HepG2 (cell line): ENCODE results near the gene GPBAR1. TPM values are rescaled to one million over a fixed set of nuclear protein-coding genes. Genes with fewer than 3 reads are reported as not detected.

Experiments used
- ATAC-seq: fragments of 200-7000 bp; cut with Tn5 transposase; 3 replicates; pipeline ENCODE4 v1.9.1; 2020; ENCODE audit warnings: mild to moderate bottlenecking, moderate library complexity
- BruUV-seq: library from RNA; stranded (reverse); fragments of 400-500 nt; replicated peaks from 2 replicates; lab custom pipeline; 2021; lab: Mats Ljungman, UMichigan
- CTCF ChIA-PET: fragments of 300-600 bp; formaldehyde crosslinking; extraction: SDS; loops from one replicate; lab custom pipeline; 2021; ENCODE audit warnings: low total read pairs, inconsistent platforms, low intra/inter-chr PET ratio; lab: Yijun Ruan, JAX
- POLR2A ChIA-PET: fragments of 350-600 bp; sonication (Branson Sonifier 250); formaldehyde crosslinking; loops from one replicate; lab custom pipeline; 2020; ENCODE audit warnings: antibody characterized with exemption, inconsistent platforms; lab: Yijun Ruan, JAX
- DNase-seq: peaks from one replicate; pipeline ENCODE4 v3.0.0-alpha.2; 2015; ENCODE audit warnings: low spot score
- FAIRE-seq: peaks from 3 replicates; lab custom pipeline; 2011; peaks lifted over from hg19 to GRCh38; lab: Jason Lieb, UNC
- H2AFZ ChIP-seq: one replicate; pipeline ENCODE4 v1.6.1; 2011; ENCODE audit warnings: low read length, inconsistent platforms
- H3K27ac ChIP-seq: fragments of 300-600 bp; 3 replicates; pipeline ENCODE4 v1.8.0; 2011; ENCODE audit warnings: mixed run types, mild to moderate bottlenecking, mixed read lengths, low read length, inconsistent platforms; ENCODE audit not compliant: insufficient read depth; ENCODE audit errors: extremely low read length
- H3K27me3 ChIP-seq, 2 experiments: fragments of 200-600 bp in 1 of 2; 2 replicates in 1 of 2; 3 replicates in 1 of 2; pipeline versions ENCODE4 v1.6.0 to v1.8.0; 2011; ENCODE audit warnings: low read length in 2 of 2, mild to moderate bottlenecking in 2 of 2, moderate library complexity in 2 of 2, inconsistent platforms in 1 of 2; ENCODE audit not compliant: insufficient read depth in 2 of 2, control insufficient read depth in 1 of 2
- H3K36me3 ChIP-seq, 2 experiments: fragments of 200-600 bp in 1 of 2; replicated peaks in 1 of 2; 2 replicates in 1 of 2; 3 replicates in 1 of 2; pipeline versions ENCODE4 v1.5.1 to v1.8.0; 2011; ENCODE audit warnings: low read length in 2 of 2, inconsistent platforms in 1 of 2; ENCODE audit not compliant: insufficient read depth in 2 of 2, control insufficient read depth in 1 of 2
- H3K4me1 ChIP-seq: 2 replicates; pipeline ENCODE4 v1.5.1; 2012; ENCODE audit warnings: low read length, inconsistent platforms; ENCODE audit not compliant: insufficient read depth
- H3K4me2 ChIP-seq: 2 replicates; pipeline ENCODE4 v1.6.0; 2011; ENCODE audit warnings: low read depth, low read length, inconsistent platforms
- H3K4me3 ChIP-seq, 3 experiments: fragments of 200-600 bp in 1 of 3; sonication (generic), shearing (Covaris generic) in 1 of 3; replicated peaks in 1 of 3; 2 replicates each; pipeline ENCODE4 v1.5.1; 2011 to 2016; ENCODE audit warnings: low read length in 3 of 3, inconsistent platforms in 2 of 3, low read depth in 2 of 3, mild to moderate bottlenecking in 2 of 3, control low read depth in 1 of 3, mixed read lengths in 1 of 3; ENCODE audit not compliant: insufficient read depth in 1 of 3
- H3K79me2 ChIP-seq: one replicate; pipeline ENCODE4 v1.6.1; 2011; ENCODE audit warnings: low read length, inconsistent platforms; ENCODE audit not compliant: insufficient read depth
- H3K9ac ChIP-seq: 2 replicates; pipeline ENCODE4 v1.6.0; 2011; ENCODE audit warnings: mild to moderate bottlenecking, low read depth, low read length, inconsistent platforms; ENCODE audit not compliant: insufficient read depth
- H3K9me3 ChIP-seq: 2 replicates; pipeline ENCODE4 v1.5.1; 2012; ENCODE audit warnings: mild to moderate bottlenecking, low read length
- H4K20me1 ChIP-seq: 2 replicates; pipeline ENCODE4 v1.6.0; 2011; ENCODE audit warnings: inconsistent platforms, mild to moderate bottlenecking, low read length, moderate library complexity; ENCODE audit not compliant: insufficient read depth
- ASH2L ChIP-seq: fragments of 300-600, 200-600 bp; sonication (generic); IDR thresholded peaks from 2 replicates; pipeline ENCODE4 v1.7.0; 2017; ENCODE audit warnings: low read depth, mild to moderate bottlenecking, moderate library complexity, mixed read lengths, low read length; ENCODE audit not compliant: insufficient read length
- HDAC6 ChIP-seq: fragments of 200-600 bp; sonication (generic); IDR thresholded peaks from 2 replicates; pipeline ENCODE4 v1.7.0; 2017; ENCODE audit warnings: mild to moderate bottlenecking, antibody characterized with exemption, low read length, low read depth
- LCORL ChIP-seq, 2 experiments: fragments of 450-650 bp in 1 of 2; sonication (generic) in 1 of 2; formaldehyde crosslinking in 1 of 2; IDR thresholded peaks; 2 replicates each; pipeline versions ENCODE4 v1.5.0 to v1.6.1; 2017 to 2020; ENCODE audit warnings: antibody characterized with exemption in 1 of 2, missing genetic modification reagents in 1 of 2
- RARG ChIP-seq: sonication (generic); formaldehyde crosslinking; IDR thresholded peaks from 2 replicates; pipeline ENCODE4 v1.4.0; 2020; ENCODE audit warnings: low read depth, mild to moderate bottlenecking, missing genetic modification reagents
- SETDB1 ChIP-seq: sonication (generic); formaldehyde crosslinking; IDR thresholded peaks from 2 replicates; pipeline ENCODE4 v1.5.1; 2020; ENCODE audit warnings: missing genetic modification reagents, mild to moderate bottlenecking, borderline replicate concordance
- ZNF160 ChIP-seq: sonication (generic); formaldehyde crosslinking; IDR thresholded peaks from 2 replicates; pipeline ENCODE4 v1.8.0; 2022; ENCODE audit warnings: mild to moderate bottlenecking, inconsistent platforms, missing genetic modification reagents
- ZNF207 ChIP-seq: fragments of 450-650 bp; IDR thresholded peaks from 2 replicates; pipeline ENCODE4 v1.6.1; 2016; ENCODE audit warnings: antibody characterized with exemption, borderline replicate concordance
- ZNF225 ChIP-seq: sonication (generic); formaldehyde crosslinking; IDR thresholded peaks from 2 replicates; pipeline ENCODE4 v1.4.0; 2020; ENCODE audit warnings: mild to moderate bottlenecking, missing genetic modification reagents
- ZNF33A ChIP-seq: sonication (generic); formaldehyde crosslinking; IDR thresholded peaks from 2 replicates; pipeline ENCODE4 v1.5.1; 2020; ENCODE audit warnings: missing genetic modification reagents, mild to moderate bottlenecking, moderate library complexity, borderline replicate concordance
- ZSCAN20 ChIP-seq: sonication (generic); formaldehyde crosslinking; IDR thresholded peaks from 2 replicates; pipeline ENCODE4 v1.4.0; 2020; ENCODE audit warnings: missing genetic modification reagents, mild to moderate bottlenecking, borderline replicate concordance
- WGBS: methylation state at CpG from one replicate; pipeline ENCODE4 v1.1.6; 2017; ENCODE audit warnings: low lambda C conversion rate; 5-methylcytosine and 5-hydroxymethylcytosine counted together
- in situ Hi-C: cut with HindIII; loops from 2 replicates; pipeline ENCODE4 v1.10.0; 2017; ENCODE audit warnings: low pct_unique_long_range_greater_than_20kb; ENCODE audit not compliant: extremely low pct_ligation_motif_present
- intact Hi-C: fragments of 100-400 bp; cut with micrococcal nuclease; formaldehyde crosslinking; loops from one replicate; pipeline ENCODE4 v1.10.0; 2022; ENCODE audit not compliant: unreplicated experiment
- polyA plus RNA-seq, 8 experiments: library from polyadenylated mRNA; depleted of rRNA in 3 of 8; stranded (reverse) in 7 of 8; unstranded in 1 of 8; fragments of >200 nt; fragmentation: Illumina TruSeq in 4 of 8; extraction: Trizol in 4 of 8; gene quantifications; 2 replicates each; pipeline versions ENCODE4 v1.2.1 to v1.2.3, GENCODE V29; 2011 to 2016; ENCODE audit warnings: low read depth in 4 of 8, missing spikeins in 1 of 8, mixed read lengths in 1 of 8; ENCODE audit not compliant: insufficient read depth in 1 of 8
- total RNA-seq, 5 experiments: library from RNA; depleted of rRNA; stranded (reverse); fragments of >200 nt; fragmentation: Illumina TruSeq; extraction: Trizol; gene quantifications; 2 replicates each; pipeline ENCODE4 v1.2.3, GENCODE V29; 2016; ENCODE audit warnings: low read depth in 1 of 5
- TF ChIP-seq, protein P1 (sequence below): sonication (generic); formaldehyde crosslinking; IDR thresholded peaks from 2 replicates; pipeline ENCODE4 v1.8.1; 2023; ENCODE audit warnings: missing genetic modification reagents, inconsistent platforms, borderline replicate concordance
- TF ChIP-seq, protein P2 (sequence below): sonication (generic); formaldehyde crosslinking; IDR thresholded peaks from 2 replicates; pipeline ENCODE4 v1.5.1; 2020; ENCODE audit warnings: missing genetic modification reagents, mild to moderate bottlenecking, borderline replicate concordance

GPBAR1 gene
- total and polyA plus RNA-seq, 2 of the 13 experiments (the other 11 are each of a cell fraction or from before 2014, with no cell fraction given), result 0.05 to 0.09 TPM

GRCh38 chr2:218269900-218270720 lies 9.3 kb downstream of the GPBAR1 start, which contains the start of the genes AAMP and PNKD (continued):
- TF ChIP-seq ASH2L (peak; percentile 60), ZNF207 (no peak), ZNF160 (CRISPR knock-in tag) (0 out of 2 replicates have a peak, but pooled peaks have one; percentile 59), ZNF33A (no peak; the same call in 1 of the 2 replicates)
- TF ChIP-seq, protein P1, sequence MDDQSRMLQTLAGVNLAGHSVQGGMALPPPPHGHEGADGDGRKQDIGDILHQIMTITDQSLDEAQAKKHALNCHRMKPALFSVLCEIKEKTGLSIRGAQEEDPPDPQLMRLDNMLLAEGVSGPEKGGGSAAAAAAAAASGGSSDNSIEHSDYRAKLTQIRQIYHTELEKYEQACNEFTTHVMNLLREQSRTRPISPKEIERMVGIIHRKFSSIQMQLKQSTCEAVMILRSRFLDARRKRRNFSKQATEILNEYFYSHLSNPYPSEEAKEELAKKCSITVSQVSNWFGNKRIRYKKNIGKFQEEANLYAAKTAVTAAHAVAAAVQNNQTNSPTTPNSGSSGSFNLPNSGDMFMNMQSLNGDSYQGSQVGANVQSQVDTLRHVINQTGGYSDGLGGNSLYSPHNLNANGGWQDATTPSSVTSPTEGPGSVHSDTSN (CRISPR knock-in tag), result peak; percentile 98; the same call in 1 of the 2 replicates
- TF ChIP-seq, all 625 proteins: peak for 314

DNA sequence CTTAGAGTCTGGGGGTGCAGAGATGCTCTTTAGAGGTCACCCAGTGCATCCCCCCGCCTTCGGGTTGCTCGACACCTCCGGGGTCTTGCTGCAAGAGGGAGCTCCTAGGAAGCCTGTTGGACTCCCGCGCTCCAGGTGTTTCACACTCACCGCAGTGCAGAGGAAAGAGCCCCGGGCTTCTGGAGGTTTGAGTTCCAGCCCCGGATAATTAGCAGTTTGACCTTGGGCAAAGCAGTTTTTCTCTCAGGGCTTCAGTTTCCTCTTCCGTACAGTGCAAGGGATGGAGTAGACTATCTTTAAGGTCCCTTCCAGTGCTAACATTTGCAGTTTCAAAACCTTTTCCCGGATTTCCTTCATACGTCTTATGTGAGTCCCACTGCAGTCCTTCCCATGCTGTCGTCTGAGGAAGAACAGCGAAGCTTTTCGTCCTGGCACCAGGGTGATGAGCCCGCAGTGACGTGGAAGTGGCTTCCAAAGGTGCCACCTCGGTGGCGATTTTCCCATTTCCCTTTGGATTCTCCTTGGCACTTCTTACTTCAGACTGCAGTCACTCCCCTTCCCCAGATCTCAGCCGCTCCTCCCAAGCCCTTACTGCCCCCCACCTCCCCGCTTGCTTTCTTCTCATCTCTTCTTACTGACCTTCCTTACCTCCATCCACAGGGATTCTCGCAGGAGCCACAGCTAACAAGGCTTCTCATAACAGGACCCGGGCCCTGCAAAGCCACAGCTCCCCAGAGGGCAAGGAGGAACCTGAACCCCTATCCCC lies 10.1 kb downstream of the GPBAR1 start:
- BruUV-seq, result TSS peak; percentile 39
- Histone ChIP-seq H3K9me3 (no peaks in the 10 kb centered on the region), H3K27me3 (no peaks in the 10 kb centered on the region; a peak in 1 of 5 replicates), H3K4me3 (peak overlapping the region; percentile 78 to 96 (median 91)), H3K4me2 (peak overlapping the region; percentile 99), H3K79me2 (peaks cover 21% of the 10 kb centered on the region), H2AFZ (no peak overlapping the region), H4K20me1 (no peaks in the 10 kb centered on the region), H3K9ac (peak overlapping the region; percentile 84), H3K27ac (peak overlapping the region; percentile 42), H3K4me1 (peaks cover 51% of the 10 kb centered on the region), H3K36me3 (peaks cover 24 to 43% of the 10 kb centered on the region in 2 experiments)
- 5% methylated on average over 23 of the region's 23 CpGs for WGBS
- no peak for FAIRE-seq
- ChIA-PET POLR2A (interaction anchor here (0.8 to 7.5 kb wide), 21 partner anchors 12 to 1117 kb away, joined by 3 to 121 read pairs (median 6); partner anchors contain the start of genes ARPC2, BCS1L, CATIP and CTDSP1), CTCF (interaction anchor here (1.2 to 1.4 kb wide), 2 partner anchors 84 to 195 kb away, joined by 4 read pairs; no protein-coding TSS in a partner anchor)
- no peak for DNase-seq
- intact Hi-C loops, result loop anchor here (1.0 to 5.0 kb wide), 4 partner anchors 16 to 84 kb away; partner anchors contain the start of gene ARPC2
- in situ Hi-C loops, result loop anchor here (5.0 to 10.0 kb wide), 2 partner anchors 194 to 376 kb away; no protein-coding TSS in a partner anchor
- ATAC-seq, result no peak
- TF ChIP-seq ZNF225 (CRISPR knock-in tag), result peak; percentile 74; the same call in 1 of the 2 replicates
- no peak for TF ChIP-seq RARG
- TF ChIP-seq LCORL (IDR thresholded peaks at IDR 0.05), result no peak
- no peak for TF ChIP-seq LCORL (CRISPR knock-in tag; IDR thresholded peaks at IDR 0.05)
- TF ChIP-seq, protein P2, sequence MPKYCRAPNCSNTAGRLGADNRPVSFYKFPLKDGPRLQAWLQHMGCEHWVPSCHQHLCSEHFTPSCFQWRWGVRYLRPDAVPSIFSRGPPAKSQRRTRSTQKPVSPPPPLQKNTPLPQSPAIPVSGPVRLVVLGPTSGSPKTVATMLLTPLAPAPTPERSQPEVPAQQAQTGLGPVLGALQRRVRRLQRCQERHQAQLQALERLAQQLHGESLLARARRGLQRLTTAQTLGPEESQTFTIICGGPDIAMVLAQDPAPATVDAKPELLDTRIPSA (CRISPR knock-in tag), result no peak
- TF ChIP-seq ZSCAN20, result 0 out of 2 replicates have a peak, but pooled peaks have one; percentile 13
- TF ChIP-seq SETDB1 (CRISPR knock-in tag), result no peak
- no peak for TF ChIP-seq HDAC6
